Colonic mucosa (tissue), 4 donors: ENCODE results near the gene JPT2. TPM values are rescaled to one million over a fixed set of nuclear protein-coding genes. Genes with fewer than 3 reads are reported as not detected.

ENCODE experiments used
- DNase-seq: peaks from one replicate; pipeline ENCODE4 v3.0.0-alpha.2; 2020
- H3K27ac ChIP-seq: fragments of 200-600 bp; one replicate; pipeline ENCODE4 v1.8.0; 2021
- H3K27me3 ChIP-seq: fragments of 200-600 bp; one replicate; pipeline ENCODE4 v1.8.0; 2021
- H3K36me3 ChIP-seq: fragments of 200-600 bp; one replicate; pipeline ENCODE4 v1.8.0; 2021
- H3K4me1 ChIP-seq: fragments of 200-600 bp; one replicate; pipeline ENCODE4 v1.8.0; 2021; ENCODE audit warnings: mild to moderate bottlenecking
- H3K4me3 ChIP-seq: fragments of 200-600 bp; one replicate; pipeline ENCODE4 v1.8.0; 2021
- H3K9ac ChIP-seq, 2 donors: one replicate each; pipeline ENCODE4 v1.7.0; 2013; ENCODE audit warnings: control low read depth in 2 of 2, low read depth in 2 of 2, low read length in 2 of 2
- H3K9me3 ChIP-seq: fragments of 200-600 bp; one replicate; pipeline ENCODE4 v1.8.0; 2021
- intact Hi-C: fragments of 100-400 bp; cut with DNase I; formaldehyde crosslinking; loops from one replicate; pipeline ENCODE4 v1.14.1; 2022
- total RNA-seq, 2 donors: library from RNA; stranded (reverse); fragmentation: NEBNext Ultra II Directional in 1 of 2; extraction: Animal tissue kit (Norgen Biotek cat#: 25700) in 1 of 2; gene quantifications; one replicate each; pipeline ENCODE4 v1.2.1, GENCODE V29; 2021
- TF ChIP-seq, protein P1 (sequence below): fragments of 200-600 bp; IDR thresholded peaks from one replicate; pipeline ENCODE4 v1.8.0; 2022; ENCODE audit warnings: antibody characterized with exemption, mild to moderate bottlenecking
- donor health status: healthy.
- donor health status: DM: no; HTN: no; CAD: no.
- donor health status: DM: no; HTN: no; CAD: no.

Gene JPT2
- total RNA-seq, 2 donors from 2014 or later: 53.5 to 123 TPM

- Histone ChIP-seq H3K4me1 (no peaks in the 10 kb centered on the region), H3K27ac (no peak overlapping the region), H3K9ac (no peak overlapping the region), H3K9me3 (no peaks in the 10 kb centered on the region), H3K36me3 (peaks cover 21% of the 10 kb centered on the region), H3K4me3 (no peak overlapping the region), H3K27me3 (no peaks in the 10 kb centered on the region)
- intact Hi-C loops: no loop called here
- no peak for DNase-seq
- TF ChIP-seq, protein P1, sequence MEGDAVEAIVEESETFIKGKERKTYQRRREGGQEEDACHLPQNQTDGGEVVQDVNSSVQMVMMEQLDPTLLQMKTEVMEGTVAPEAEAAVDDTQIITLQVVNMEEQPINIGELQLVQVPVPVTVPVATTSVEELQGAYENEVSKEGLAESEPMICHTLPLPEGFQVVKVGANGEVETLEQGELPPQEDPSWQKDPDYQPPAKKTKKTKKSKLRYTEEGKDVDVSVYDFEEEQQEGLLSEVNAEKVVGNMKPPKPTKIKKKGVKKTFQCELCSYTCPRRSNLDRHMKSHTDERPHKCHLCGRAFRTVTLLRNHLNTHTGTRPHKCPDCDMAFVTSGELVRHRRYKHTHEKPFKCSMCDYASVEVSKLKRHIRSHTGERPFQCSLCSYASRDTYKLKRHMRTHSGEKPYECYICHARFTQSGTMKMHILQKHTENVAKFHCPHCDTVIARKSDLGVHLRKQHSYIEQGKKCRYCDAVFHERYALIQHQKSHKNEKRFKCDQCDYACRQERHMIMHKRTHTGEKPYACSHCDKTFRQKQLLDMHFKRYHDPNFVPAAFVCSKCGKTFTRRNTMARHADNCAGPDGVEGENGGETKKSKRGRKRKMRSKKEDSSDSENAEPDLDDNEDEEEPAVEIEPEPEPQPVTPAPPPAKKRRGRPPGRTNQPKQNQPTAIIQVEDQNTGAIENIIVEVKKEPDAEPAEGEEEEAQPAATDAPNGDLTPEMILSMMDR: no peak
These were observed 38.2 kb upstream of the JPT2 start for GRCh38 chr16:1639860-1640259.

GRCh38 chr16:1640261-1640941 is 37.7 kb upstream of the JPT2 start:
- TF ChIP-seq, protein P1: no peak
- no peak for DNase-seq
- Histone ChIP-seq H3K4me1 (no peaks in the 10 kb centered on the region), H3K36me3 (peaks cover 21% of the 10 kb centered on the region), H3K27ac (no peak overlapping the region), H3K9ac (no peak overlapping the region), H3K4me3 (no peak overlapping the region), H3K9me3 (no peaks in the 10 kb centered on the region), H3K27me3 (no peaks in the 10 kb centered on the region)
- intact Hi-C loops: no loop called here

GRCh38 chr16:1641261-1641660 is 36.8 kb upstream of the JPT2 start:
- no peak for DNase-seq
- Histone ChIP-seq H3K9me3 (no peaks in the 10 kb centered on the region), H3K9ac (no peak overlapping the region), H3K27me3 (no peaks in the 10 kb centered on the region), H3K27ac (no peak overlapping the region), H3K4me3 (no peak overlapping the region), H3K4me1 (no peaks in the 10 kb centered on the region), H3K36me3 (peaks cover 21% of the 10 kb centered on the region)
- intact Hi-C loops: no loop called here
- TF ChIP-seq, protein P1: no peak

DNA sequence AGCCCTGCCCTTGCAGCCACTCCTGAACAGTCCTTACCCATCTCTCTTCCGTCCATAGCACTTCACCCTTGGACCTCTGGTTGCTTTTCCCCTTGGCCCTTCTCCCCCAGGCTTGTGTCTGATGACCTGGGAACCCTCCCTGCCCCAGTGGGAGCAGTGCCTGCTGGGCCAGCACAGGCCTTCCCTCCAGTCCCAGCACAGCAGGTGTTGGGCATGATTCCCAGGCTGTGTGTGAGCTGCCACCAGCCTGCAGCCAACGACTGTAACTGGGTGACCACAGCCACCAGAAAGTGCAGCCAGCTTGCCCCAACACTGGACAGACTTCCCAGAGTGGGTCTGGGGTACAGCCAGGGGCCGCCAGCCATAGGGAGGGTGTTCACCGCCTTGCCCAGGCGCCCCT is 35.9 kb upstream of the JPT2 start:
- Histone ChIP-seq H3K4me3 (no peak overlapping the region), H3K4me1 (no peaks in the 10 kb centered on the region), H3K9me3 (no peaks in the 10 kb centered on the region), H3K27me3 (no peaks in the 10 kb centered on the region), H3K36me3 (peaks cover 21% of the 10 kb centered on the region), H3K9ac (no peak overlapping the region), H3K27ac (no peak overlapping the region)
- DNase-seq: no peak
- TF ChIP-seq, protein P1: no peak
- intact Hi-C loops: no loop called here

DNA sequence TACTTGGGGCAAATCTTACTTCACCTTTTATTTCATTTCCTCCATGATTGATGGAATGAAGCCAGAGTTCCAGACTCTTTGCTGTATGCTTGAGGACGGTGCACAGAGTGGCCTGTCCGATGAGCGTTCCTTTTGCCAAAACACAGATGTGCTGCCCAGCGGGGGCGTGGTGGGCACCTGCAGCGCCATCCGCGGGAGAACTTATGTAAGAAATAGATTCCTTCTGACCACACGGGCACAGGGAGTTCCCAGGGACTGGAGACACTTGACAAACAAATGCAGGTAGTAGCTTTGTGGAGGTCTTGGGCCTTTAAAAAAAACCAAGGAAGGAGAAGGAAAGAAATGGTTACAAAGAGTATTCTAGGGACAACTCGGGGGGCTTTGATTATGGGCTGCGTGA is 35.3 kb upstream of the JPT2 start:
- no peak for DNase-seq
- H3K4me1 ChIP-seq: no peaks in the 10 kb centered on the region

More for the DNA sequence above, 35.3 kb upstream of the JPT2 start:
- peaks cover 21% of the 10 kb centered on the region for H3K36me3 ChIP-seq
- intact Hi-C loops: no loop called here
- no peak overlapping the region for H3K9ac ChIP-seq
- TF ChIP-seq, protein P1: no peak
- no peak overlapping the region for H3K4me3 ChIP-seq
- H3K9me3 ChIP-seq: no peaks in the 10 kb centered on the region
- no peaks in the 10 kb centered on the region for H3K27me3 ChIP-seq
- H3K27ac ChIP-seq: no peak overlapping the region
